Neural progenitor cell (in vitro differentiated cells): Measurements from ENCODE around the gene FANCL. TPM values are rescaled to one million over a fixed set of nuclear protein-coding genes. Genes with fewer than 3 reads are reported as not detected.
"Not testable (repeated sequence)": the region's sequence is repeated elsewhere in the genome, so short reads cannot be mapped to it uniquely, and the experiment has no call there.

Experiments
- DNase-seq: peaks from one replicate; pipeline ENCODE4 v3.0.0-alpha.2; 2016; ENCODE audit warnings: low spot score
- H2AFZ ChIP-seq: fragments of 200-600 bp; sonication (generic); replicated peaks from 2 replicates; pipeline ENCODE4 v1.6.1; 2016; ENCODE audit warnings: antibody characterized with exemption
- H3F3A ChIP-seq: fragments of 200-600 bp; sonication (generic); 2 replicates; pipeline ENCODE4 v1.6.1; 2016; ENCODE audit warnings: antibody characterized with exemption, low read depth
- H3K27ac ChIP-seq: fragments of 200-600 bp; sonication (generic); 2 replicates; pipeline ENCODE4 v1.5.1; 2016; ENCODE audit warnings: mild to moderate bottlenecking
- H3K27me3 ChIP-seq: fragments of 200-600 bp; sonication (generic); 2 replicates; pipeline ENCODE4 v1.6.1; 2016; ENCODE audit warnings: mild to moderate bottlenecking, moderate library complexity
- H3K36me3 ChIP-seq: fragments of 200-600 bp; sonication (generic); 2 replicates; pipeline ENCODE4 v1.5.1; 2016
- H3K4me1 ChIP-seq: fragments of 200-600 bp; sonication (generic); 2 replicates; pipeline ENCODE4 v1.6.1; 2016; ENCODE audit warnings: mixed run types
- H3K4me2 ChIP-seq: fragments of 200-600 bp; sonication (generic); 2 replicates; pipeline ENCODE4 v1.6.1; 2016
- H3K4me3 ChIP-seq: fragments of 200-600 bp; sonication (generic); 2 replicates; pipeline ENCODE4 v1.5.1; 2016
- H3K79me2 ChIP-seq: fragments of 200-600 bp; sonication (generic); 2 replicates; pipeline ENCODE4 v1.6.1; 2016; ENCODE audit warnings: low read depth
- H3K9ac ChIP-seq: fragments of 200-600 bp; sonication (generic); 2 replicates; pipeline ENCODE4 v1.6.1; 2016
- H3K9me3 ChIP-seq: fragments of 200-600 bp; sonication (generic); 2 replicates; pipeline ENCODE4 v1.5.1; 2016; ENCODE audit warnings: low read depth
- H4K20me1 ChIP-seq: fragments of 200-600 bp; sonication (generic); 2 replicates; pipeline ENCODE4 v1.6.1; 2016; ENCODE audit warnings: low read depth
- H3K27ac Mint-ChIP-seq: 3 replicates; pipeline ENCODE4 v1.8.0; 2021; ENCODE audit warnings: mixed read lengths
- H3K27me3 Mint-ChIP-seq: 2 replicates; pipeline ENCODE4 v1.8.0; 2022; ENCODE audit warnings: low read depth, mild to moderate bottlenecking, inconsistent platforms, moderate library complexity, mixed read lengths; ENCODE audit not compliant: insufficient read depth
- H3K36me3 Mint-ChIP-seq: 3 replicates; pipeline ENCODE4 v1.8.0; 2021; ENCODE audit warnings: mixed read lengths
- H3K4me1 Mint-ChIP-seq: 3 replicates; pipeline ENCODE4 v1.8.0; 2021; ENCODE audit warnings: mixed read lengths
- H3K4me3 Mint-ChIP-seq: 3 replicates; pipeline ENCODE4 v1.8.0; 2021; ENCODE audit warnings: mild to moderate bottlenecking, moderate library complexity, mixed read lengths
- H3K9me3 Mint-ChIP-seq: 3 replicates; pipeline ENCODE4 v1.8.0; 2020; ENCODE audit warnings: mixed read lengths
- CTCF ChIP-seq: fragments of 200-600 bp; sonication (generic); IDR thresholded peaks from 2 replicates; pipeline ENCODE4 v1.5.1; 2017; ENCODE audit warnings: antibody characterized with exemption, mild to moderate bottlenecking
- EZH2 ChIP-seq: fragments of 200-600 bp; sonication (generic); IDR thresholded peaks from 2 replicates; pipeline ENCODE4 v1.6.1; 2017; ENCODE audit warnings: antibody characterized with exemption, mild to moderate bottlenecking, moderate library complexity
- EZH2phosphoT487 ChIP-seq: fragments of 200-600 bp; sonication (generic); IDR thresholded peaks from 2 replicates; pipeline ENCODE4 v1.6.1; 2017; ENCODE audit warnings: antibody characterized with exemption
- total RNA-seq: library from RNA; depleted of rRNA; stranded (reverse); fragments of >200 nt; gene quantifications from 2 replicates; pipeline ENCODE4 v1.2.3, GENCODE V29; 2015; ENCODE audit warnings: low replicate concordance

Gene FANCL
- total RNA-seq, 1 donor from 2014 or later = 189 TPM

- Histone ChIP-seq H4K20me1 (no peaks in the 10 kb centered on the region), H3K27ac (no peak overlapping the region), H3F3A (no peaks in the 10 kb centered on the region), H3K4me1 (no peaks in the 10 kb centered on the region), H3K79me2 (no peaks in the 10 kb centered on the region), H2AFZ (no peak overlapping the region), H3K4me2 (no peak overlapping the region), H3K27me3 (no peaks in the 10 kb centered on the region), H3K4me3 (no peak overlapping the region), H3K9ac (no peak overlapping the region), H3K36me3 (no peaks in the 10 kb centered on the region), H3K9me3 (no peaks in the 10 kb centered on the region)
- no peak for TF ChIP-seq EZH2phosphoT487
- no peak for TF ChIP-seq EZH2
- TF ChIP-seq CTCF = no peak
- Mint-ChIP-seq H3K27me3 (no peaks in the 10 kb centered on the region), H3K4me3 (no peak overlapping the region), H3K4me1 (no peaks in the 10 kb centered on the region), H3K27ac (no peak overlapping the region), H3K36me3 (peaks cover 9% of the 10 kb centered on the region), H3K9me3 (peaks cover 9% of the 10 kb centered on the region)
- no peak for DNase-seq
Measured at GRCh38 chr2:58120626-58121229, 120.4 kb downstream of the FANCL start.

- not testable (repeated sequence) for H3K27me3 ChIP-seq, H2AFZ ChIP-seq, H3K9ac ChIP-seq, H3K4me2 ChIP-seq, H3K36me3 Mint-ChIP-seq, H3K36me3 ChIP-seq, H3K27me3 Mint-ChIP-seq, H3K4me1 ChIP-seq, H3K9me3 ChIP-seq, H3K4me1 Mint-ChIP-seq, H3F3A ChIP-seq, H3K4me3 Mint-ChIP-seq, H3K4me3 ChIP-seq, H3K9me3 Mint-ChIP-seq, H4K20me1 ChIP-seq, H3K79me2 ChIP-seq, DNase-seq, H3K27ac Mint-ChIP-seq, H3K27ac ChIP-seq
Measured at GRCh38 chr2:58113563-58113962, 127.6 kb downstream of the FANCL start.

GRCh38 chr2:58110765-58111164 lies 130.4 kb downstream of the FANCL start:
- Histone ChIP-seq H3K4me2 (no peak overlapping the region), H3K79me2 (no peaks in the 10 kb centered on the region), H4K20me1 (no peaks in the 10 kb centered on the region), H3K36me3 (no peaks in the 10 kb centered on the region), H3K4me1 (peaks cover 6% of the 10 kb centered on the region), H3K27ac (no peak overlapping the region), H3F3A (no peaks in the 10 kb centered on the region), H3K4me3 (no peak overlapping the region), H3K9me3 (no peaks in the 10 kb centered on the region), H3K27me3 (no peaks in the 10 kb centered on the region), H2AFZ (no peak overlapping the region), H3K9ac (no peak overlapping the region)
- peak; percentile 27 for DNase-seq
- Mint-ChIP-seq H3K4me1 (peaks cover 7% of the 10 kb centered on the region), H3K36me3 (no peaks in the 10 kb centered on the region), H3K9me3 (no peaks in the 10 kb centered on the region), H3K4me3 (no peak overlapping the region), H3K27ac (no peak overlapping the region), H3K27me3 (no peaks in the 10 kb centered on the region)
- peak; percentile 41 for TF ChIP-seq CTCF
- no peak for TF ChIP-seq EZH2

- H2AFZ ChIP-seq = no peak overlapping the region
- H3K4me2 ChIP-seq = no peak overlapping the region
- no peaks in the 10 kb centered on the region for H3F3A ChIP-seq
- peaks cover 7% of the 10 kb centered on the region for H3K4me1 Mint-ChIP-seq
- H3K9me3 Mint-ChIP-seq = peaks cover under 1% of the 10 kb centered on the region
- no peaks in the 10 kb centered on the region for H3K79me2 ChIP-seq
- no peaks in the 10 kb centered on the region for H3K27me3 ChIP-seq
- H3K36me3 Mint-ChIP-seq = no peaks in the 10 kb centered on the region
- H3K4me1 ChIP-seq = peaks cover 6% of the 10 kb centered on the region
- H3K36me3 ChIP-seq = no peaks in the 10 kb centered on the region
- no peak overlapping the region for H3K27ac Mint-ChIP-seq
- DNase-seq = no peak
- no peak overlapping the region for H3K27ac ChIP-seq
- TF ChIP-seq EZH2 = no peak
- TF ChIP-seq CTCF = no peak
- no peak for TF ChIP-seq EZH2phosphoT487
- H3K27me3 Mint-ChIP-seq = no peaks in the 10 kb centered on the region
- H4K20me1 ChIP-seq = no peaks in the 10 kb centered on the region
- no peak overlapping the region for H3K4me3 ChIP-seq
- H3K4me3 Mint-ChIP-seq = no peak overlapping the region
- no peak overlapping the region for H3K9ac ChIP-seq
- no peaks in the 10 kb centered on the region for H3K9me3 ChIP-seq
Measured at GRCh38 chr2:58109481-58109880, 131.6 kb downstream of the FANCL start.

Other genes with a start within 250 kb of the FANCL start
- 24.1 and 39.2 TPM in 2 replicates for gene VRK2, start 194.5 kb downstream of the FANCL start, total RNA-seq